Parathyroid adenoma (tissue), 2 donors: ENCODE results near the gene RTF1.

Source experiments
- H2AFZ ChIP-seq: fragments of 300-600 bp; sonication (generic); one replicate; pipeline ENCODE4 v1.7.0; 2017; ENCODE audit warnings: antibody characterized with exemption, mild to moderate bottlenecking
- H3K27ac ChIP-seq: fragments of 300-600 bp; sonication (generic); one replicate; pipeline ENCODE4 v1.7.0; 2017
- H3K27me3 ChIP-seq: fragments of 300-600 bp; sonication (generic); one replicate; pipeline ENCODE4 v1.7.0; 2017; ENCODE audit warnings: low read length; ENCODE audit not compliant: control insufficient read depth, insufficient read depth
- H3K36me3 ChIP-seq: fragments of 300-600 bp; sonication (generic); one replicate; pipeline ENCODE4 v1.7.0; 2017; ENCODE audit warnings: low read length; ENCODE audit not compliant: control insufficient read depth, insufficient read depth
- H3K4me1 ChIP-seq: fragments of 300-600 bp; sonication (generic); one replicate; pipeline ENCODE4 v1.7.0; 2017; ENCODE audit warnings: control low read depth
- H3K4me2 ChIP-seq: fragments of 300-600 bp; sonication (generic); one replicate; pipeline ENCODE4 v1.7.0; 2017; ENCODE audit warnings: low read length
- H3K4me3 ChIP-seq: fragments of 300-600 bp; sonication (generic); one replicate; pipeline ENCODE4 v1.7.0; 2017; ENCODE audit warnings: low read depth, low read length
- H3K79me2 ChIP-seq: fragments of 300-600 bp; sonication (generic); one replicate; pipeline ENCODE4 v1.7.0; 2017; ENCODE audit warnings: control low read depth
- H3K9ac ChIP-seq: fragments of 300-600 bp; sonication (generic); one replicate; pipeline ENCODE4 v1.7.0; 2017; ENCODE audit warnings: mild to moderate bottlenecking
- H3K9me3 ChIP-seq: fragments of 300-600 bp; sonication (generic); one replicate; pipeline ENCODE4 v1.7.0; 2017; ENCODE audit warnings: low read length; ENCODE audit not compliant: control insufficient read depth
- CTCF ChIP-seq: fragments of 300-600 bp; sonication (generic); IDR thresholded peaks from one replicate; pipeline ENCODE4 v1.7.0; 2017; ENCODE audit warnings: antibody characterized with exemption, mild to moderate bottlenecking
- donor health status: primary hyperparathyroidism.

RTF1 gene

GRCh38 chr15:41493902-41494189 lies 77.0 kb downstream of the RTF1 start:
- H2AFZ ChIP-seq, result peak overlapping the region; percentile 78
- TF ChIP-seq CTCF, result no peak
- H3K4me1 ChIP-seq, result peaks cover 5% of the 10 kb centered on the region
- no peaks in the 10 kb centered on the region for H3K27me3 ChIP-seq
- H3K9me3 ChIP-seq, result no peaks in the 10 kb centered on the region
- no peaks in the 10 kb centered on the region for H3K79me2 ChIP-seq
- no peak overlapping the region for H3K9ac ChIP-seq
- H3K36me3 ChIP-seq, result no peaks in the 10 kb centered on the region
- no peak overlapping the region for H3K27ac ChIP-seq
- peak overlapping the region; percentile 37 for H3K4me3 ChIP-seq
- H3K4me2 ChIP-seq, result peak overlapping the region; percentile 72

- peaks cover 5% of the 10 kb centered on the region for H3K4me1 ChIP-seq
- no peaks in the 10 kb centered on the region for H3K9me3 ChIP-seq
- H3K79me2 ChIP-seq, result no peaks in the 10 kb centered on the region
- no peaks in the 10 kb centered on the region for H3K27me3 ChIP-seq
- no peaks in the 10 kb centered on the region for H3K36me3 ChIP-seq
- H3K4me2 ChIP-seq, result peak overlapping the region; percentile 72
- H2AFZ ChIP-seq, result peak overlapping the region; percentile 78
- TF ChIP-seq CTCF, result no peak
- no peak overlapping the region for H3K27ac ChIP-seq
- peak overlapping the region; percentile 37 for H3K4me3 ChIP-seq
- no peak overlapping the region for H3K9ac ChIP-seq
These were observed 77.5 kb downstream of the RTF1 start for GRCh38 chr15:41494190-41494921.

GRCh38 chr15:41494922-41495735 lies 78.2 kb downstream of the RTF1 start:
- Histone ChIP-seq H3K4me2 (no peak overlapping the region), H3K4me3 (no peak overlapping the region)

GRCh38 chr15:41495736-41496599 lies 79.1 kb downstream of the RTF1 start:
- Histone ChIP-seq H3K27ac (no peak overlapping the region), H3K9ac (no peak overlapping the region)

More at GRCh38 chr15:41494922-41495735, 78.2 kb downstream of the RTF1 start:
- H3K79me2 ChIP-seq, result no peaks in the 10 kb centered on the region
- no peak overlapping the region for H3K27ac ChIP-seq
- no peaks in the 10 kb centered on the region for H3K36me3 ChIP-seq
- peak overlapping the region; percentile 78 for H2AFZ ChIP-seq
- no peaks in the 10 kb centered on the region for H3K9me3 ChIP-seq
- no peaks in the 10 kb centered on the region for H3K27me3 ChIP-seq
- no peak overlapping the region for H3K9ac ChIP-seq
- H3K4me1 ChIP-seq, result peaks cover 5% of the 10 kb centered on the region
- no peak for TF ChIP-seq CTCF

More at GRCh38 chr15:41495736-41496599, 79.1 kb downstream of the RTF1 start:
- H3K79me2 ChIP-seq, result no peaks in the 10 kb centered on the region
- no peaks in the 10 kb centered on the region for H3K36me3 ChIP-seq
- H3K9me3 ChIP-seq, result no peaks in the 10 kb centered on the region
- H3K4me3 ChIP-seq, result no peak overlapping the region
- H3K4me2 ChIP-seq, result no peak overlapping the region
- TF ChIP-seq CTCF, result no peak
- no peaks in the 10 kb centered on the region for H3K27me3 ChIP-seq
- H3K4me1 ChIP-seq, result peaks cover 5% of the 10 kb centered on the region
- no peak overlapping the region for H2AFZ ChIP-seq
